ENCODE measurements around the gene PHF1. TPM values are rescaled to one million over a fixed set of nuclear protein-coding genes. Genes with fewer than 3 reads are reported as not detected.

The PHF1 gene
- total and polyA plus RNA-seq, 2 experiments from 2014 or later: 24.5 to 44.9 TPM

DNA sequence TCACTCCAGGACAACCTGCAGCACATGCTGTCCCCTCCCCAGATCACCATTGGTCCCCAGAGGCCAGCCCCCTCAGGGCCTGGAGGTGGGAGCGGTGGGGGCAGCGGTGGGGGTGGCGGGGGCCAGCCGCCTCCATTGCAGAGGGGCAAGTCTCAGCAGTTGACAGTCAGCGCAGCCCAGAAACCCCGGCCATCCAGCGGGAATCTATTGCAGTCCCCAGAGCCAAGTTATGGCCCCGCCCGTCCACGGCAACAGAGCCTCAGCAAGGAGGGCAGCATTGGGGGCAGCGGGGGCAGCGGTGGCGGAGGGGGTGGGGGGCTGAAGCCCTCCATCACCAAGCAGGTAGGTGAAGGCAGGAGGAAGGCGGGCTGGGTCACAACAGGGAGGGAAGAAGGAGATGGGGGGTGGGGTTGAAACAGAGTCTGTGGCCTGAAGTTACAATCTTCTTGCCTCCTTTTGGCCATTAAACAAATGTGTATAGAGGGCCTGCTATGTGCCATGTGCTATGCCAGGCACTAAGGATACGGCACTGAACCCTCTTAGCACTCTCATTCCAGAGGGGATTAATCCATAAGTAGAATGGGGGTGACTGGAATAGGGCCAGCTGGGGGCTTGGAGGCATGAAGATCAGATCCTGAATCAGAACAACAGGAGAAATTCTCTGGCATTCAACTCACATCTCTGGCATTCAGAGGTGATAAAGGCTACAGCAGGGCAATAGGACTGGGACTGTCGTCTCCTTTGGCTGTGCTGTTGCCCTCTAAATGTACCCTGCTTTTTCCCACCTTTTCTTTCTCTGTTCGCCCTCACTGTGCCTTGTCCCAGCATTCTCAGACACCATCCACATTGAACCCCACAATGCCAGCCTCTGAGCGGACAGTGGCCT lies 33.0 kb downstream of the PHF1 start:
- Histone ChIP-seq H3K27ac (no peak overlapping the region), H3K9me2 (ENCODE audit: insufficient read depth) (no peaks in the 10 kb centered on the region), H4K20me1 (ENCODE audit: insufficient read depth) (no peaks in the 10 kb centered on the region), H3K9ac (no peak overlapping the region), H3K27me3 (replicated peaks; ENCODE audit: insufficient read depth) (no peaks in the 10 kb centered on the region), H3K9me3 (ENCODE audit: low read depth) (no peaks in the 10 kb centered on the region), H3F3A (ENCODE audit: insufficient read depth) (no peaks in the 10 kb centered on the region), H2AFZ (no peak overlapping the region), H3K4me3 (no peak overlapping the region), H3K79me2 (ENCODE audit: insufficient read depth) (no peaks in the 10 kb centered on the region), H3K4me2 (ENCODE audit: unreplicated experiment) (no peak overlapping the region), H3K36me3 (ENCODE audit: low read depth) (no peaks in the 10 kb centered on the region; the same call in 1 of the 2 replicates), H3K4me1 (ENCODE audit: insufficient read depth) (no peaks in the 10 kb centered on the region)
- no peak for DNase-seq
- in situ Hi-C loops (cut with MboI): no loop called here
- WGBS, 2 experiments (ENCODE audit: low coverage in 1 of 2, low lambda C conversion rate in 2 of 2, missing lambda C conversion rate in 2 of 2): 93 to 99% methylated on average over 4 to 18 of the region's 18 CpGs
- TF ChIP-seq EZH2 (IDR thresholded peaks at IDR 0.05; ENCODE audit: insufficient read depth, poor library complexity, severe bottlenecking) (no peak), EZH2phosphoT487 (IDR thresholded peaks at IDR 0.05; ENCODE audit: insufficient read depth, low read depth) (no peak)

DNA sequence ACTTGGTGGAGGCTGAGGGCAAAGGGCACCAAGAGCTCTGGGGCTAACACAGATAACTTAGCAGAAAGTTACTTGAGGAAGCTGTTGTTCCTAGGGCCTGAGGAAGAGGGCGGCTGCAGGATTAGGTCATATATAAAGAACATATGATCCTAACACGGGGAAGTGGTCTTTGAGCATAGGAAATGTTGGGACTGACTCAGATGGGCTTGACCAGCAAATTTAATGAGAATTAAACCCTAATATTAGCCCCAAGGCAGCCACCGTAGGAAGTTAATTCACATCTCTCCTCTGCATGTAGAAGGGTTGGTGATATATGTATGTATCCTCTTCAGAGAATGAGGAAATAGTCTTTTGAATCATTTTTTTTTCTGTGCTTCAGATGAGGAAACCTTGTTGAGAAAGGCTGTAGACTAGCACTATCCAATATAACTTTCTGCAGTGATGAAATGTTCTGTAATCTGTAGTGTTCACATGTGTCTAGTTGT lies 34.3 kb downstream of the PHF1 start:
- 77 to 87% methylated on average over 3 of the region's 3 CpGs for WGBS, 2 experiments (ENCODE audit: low coverage in 1 of 2, low lambda C conversion rate in 2 of 2, missing lambda C conversion rate in 2 of 2)
- TF ChIP-seq EZH2 (IDR thresholded peaks at IDR 0.05; ENCODE audit: insufficient read depth, poor library complexity, severe bottlenecking) (no peak), EZH2phosphoT487 (IDR thresholded peaks at IDR 0.05; ENCODE audit: insufficient read depth, low read depth) (no peak)
- no peaks in the 10 kb centered on the region for H3K27me3 ChIP-seq (replicated peaks; ENCODE audit: insufficient read depth)
- no peaks in the 10 kb centered on the region for H4K20me1 ChIP-seq (ENCODE audit: insufficient read depth)
- no peaks in the 10 kb centered on the region for H3K9me2 ChIP-seq (ENCODE audit: insufficient read depth)
- no peak overlapping the region for H3K4me2 ChIP-seq (ENCODE audit: unreplicated experiment)
- no peak overlapping the region for H2AFZ ChIP-seq
- peaks cover 6% of the 10 kb centered on the region for H3F3A ChIP-seq (ENCODE audit: insufficient read depth)
- no peaks in the 10 kb centered on the region for H3K9me3 ChIP-seq (ENCODE audit: low read depth)
- no peak overlapping the region for H3K4me3 ChIP-seq
- H3K4me1 ChIP-seq (ENCODE audit: insufficient read depth): no peaks in the 10 kb centered on the region
- DNase-seq: peak; percentile 18
- no peak overlapping the region for H3K27ac ChIP-seq
- in situ Hi-C loops (cut with MboI): no loop called here
- H3K79me2 ChIP-seq (ENCODE audit: insufficient read depth): no peaks in the 10 kb centered on the region
- H3K9ac ChIP-seq: no peak overlapping the region
- no peaks in the 10 kb centered on the region for H3K36me3 ChIP-seq (ENCODE audit: low read depth)

DNA sequence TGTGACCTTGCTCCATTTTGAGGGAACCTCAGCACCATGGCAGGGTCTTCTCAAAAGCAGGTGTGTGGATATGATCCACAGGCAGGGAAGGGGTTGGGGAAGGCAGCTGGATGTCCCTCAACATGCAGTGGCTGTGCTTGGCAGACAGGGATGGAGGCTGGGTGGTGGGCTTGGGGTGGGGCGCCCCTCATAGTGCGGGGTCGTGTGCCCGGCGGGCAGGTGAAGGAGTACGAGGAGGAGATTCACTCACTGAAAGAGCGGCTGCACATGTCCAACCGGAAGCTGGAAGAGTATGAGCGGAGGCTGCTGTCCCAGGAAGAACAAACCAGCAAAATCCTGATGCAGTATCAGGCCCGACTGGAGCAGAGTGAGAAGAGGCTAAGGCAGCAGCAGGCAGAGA lies 35.5 kb downstream of the PHF1 start:
- Histone ChIP-seq H3K9ac (no peak overlapping the region), H3K4me2 (ENCODE audit: unreplicated experiment) (no peak overlapping the region), H3K27ac (no peak overlapping the region), H3F3A (ENCODE audit: insufficient read depth) (peaks cover 15% of the 10 kb centered on the region), H3K36me3 (ENCODE audit: low read depth) (no peaks in the 10 kb centered on the region), H3K9me2 (ENCODE audit: insufficient read depth) (no peaks in the 10 kb centered on the region), H3K9me3 (ENCODE audit: low read depth) (no peaks in the 10 kb centered on the region), H4K20me1 (ENCODE audit: insufficient read depth) (no peaks in the 10 kb centered on the region), H3K79me2 (ENCODE audit: insufficient read depth) (no peaks in the 10 kb centered on the region), H3K4me1 (ENCODE audit: insufficient read depth) (no peaks in the 10 kb centered on the region), H2AFZ (no peak overlapping the region), H3K4me3 (no peak overlapping the region), H3K27me3 (replicated peaks; ENCODE audit: insufficient read depth) (no peaks in the 10 kb centered on the region)
- WGBS, 2 experiments (ENCODE audit: low coverage in 1 of 2, low lambda C conversion rate in 2 of 2, missing lambda C conversion rate in 2 of 2): 94% methylated on average over 10 of the region's 10 CpGs
- no peak for DNase-seq
- TF ChIP-seq EZH2phosphoT487 (IDR thresholded peaks at IDR 0.05; ENCODE audit: insufficient read depth, low read depth): no peak
- TF ChIP-seq EZH2 (IDR thresholded peaks at IDR 0.05; ENCODE audit: insufficient read depth, poor library complexity, severe bottlenecking): no peak
- in situ Hi-C loops (cut with MboI): no loop called here

DNA sequence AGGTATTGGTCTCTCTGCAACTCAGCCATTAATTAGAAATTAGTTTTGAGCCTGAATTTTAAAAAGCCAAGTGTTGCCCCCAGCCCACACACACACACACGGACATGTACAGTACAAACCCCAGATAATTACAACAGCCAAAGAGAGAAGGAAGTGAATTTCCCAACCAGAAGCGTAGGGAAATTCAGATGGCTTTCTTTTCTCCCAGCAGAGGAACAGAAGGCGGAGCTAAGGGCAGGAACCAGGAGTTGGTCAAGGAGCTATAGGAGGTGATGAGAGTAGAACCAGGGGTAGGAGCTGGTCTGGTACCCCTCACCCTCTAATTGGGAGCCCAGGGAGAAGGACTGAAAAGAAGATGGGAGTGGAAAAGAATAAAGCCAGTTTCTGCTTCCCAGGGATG lies 39.6 kb downstream of the PHF1 start:
- Histone ChIP-seq H3K4me3 (no peak overlapping the region), H3K79me2 (ENCODE audit: insufficient read depth) (peaks cover 15% of the 10 kb centered on the region), H3K36me3 (ENCODE audit: low read depth) (no peaks in the 10 kb centered on the region), H4K20me1 (ENCODE audit: insufficient read depth) (no peaks in the 10 kb centered on the region), H3K27me3 (replicated peaks; ENCODE audit: insufficient read depth) (no peaks in the 10 kb centered on the region), H3K4me2 (ENCODE audit: unreplicated experiment) (no peak overlapping the region), H2AFZ (no peak overlapping the region), H3K9me2 (ENCODE audit: insufficient read depth) (no peaks in the 10 kb centered on the region), H3K4me1 (ENCODE audit: insufficient read depth) (peaks cover 4% of the 10 kb centered on the region; the same call in 1 of the 2 replicates), H3K9ac (no peak overlapping the region), H3K9me3 (ENCODE audit: low read depth) (no peaks in the 10 kb centered on the region), H3K27ac (no peak overlapping the region), H3F3A (ENCODE audit: insufficient read depth) (peaks cover 15% of the 10 kb centered on the region)
- TF ChIP-seq EZH2 (IDR thresholded peaks at IDR 0.05; ENCODE audit: insufficient read depth, poor library complexity, severe bottlenecking) (no peak), EZH2phosphoT487 (IDR thresholded peaks at IDR 0.05; ENCODE audit: insufficient read depth, low read depth) (no peak)
- DNase-seq: no peak
- in situ Hi-C loops (cut with MboI): no loop called here
- WGBS, 2 experiments (ENCODE audit: low coverage in 1 of 2, low lambda C conversion rate in 2 of 2, missing lambda C conversion rate in 2 of 2): 66 to 81% methylated on average over 3 of the region's 3 CpGs
